Keratinocyte (primary cell): ENCODE measurements around the gene SH3BP5L. TPM values are rescaled to one million over a fixed set of nuclear protein-coding genes. Genes with fewer than 3 reads are reported as not detected.
"Not testable (repeated sequence)": the region's sequence is repeated elsewhere in the genome, so short reads cannot be mapped to it uniquely, and the experiment has no call there.

Experiments used
- DNase-seq: peaks from one replicate; pipeline ENCODE4 v3.0.0-alpha.2; 2011; ENCODE audit warnings: low read depth, missing footprints, low spot score
- FAIRE-seq: peaks from 2 replicates; lab custom pipeline; 2011; peaks lifted over from hg19 to GRCh38; lab: Jason Lieb, UNC
- H2AFZ ChIP-seq: 2 replicates; pipeline ENCODE4 v1.6.0; 2012; ENCODE audit warnings: low read length, control low read depth, inconsistent platforms; ENCODE audit not compliant: control insufficient read depth
- H3K27ac ChIP-seq: 2 replicates; pipeline ENCODE4 v1.5.1; 2011; ENCODE audit warnings: low read length; ENCODE audit not compliant: control insufficient read depth, insufficient read depth
- H3K27me3 ChIP-seq: 3 replicates; pipeline ENCODE4 v1.6.0; 2011; ENCODE audit warnings: low read length; ENCODE audit not compliant: control insufficient read depth, insufficient read depth; ENCODE audit errors: extremely low read depth
- H3K36me3 ChIP-seq, 2 experiments: 2 replicates in 1 of 2; 3 replicates in 1 of 2; pipeline ENCODE4 v1.5.1; 2011; ENCODE audit warnings: low read length in 2 of 2, mild to moderate bottlenecking in 1 of 2; ENCODE audit not compliant: control insufficient read depth in 2 of 2, insufficient read depth in 2 of 2; ENCODE audit errors: extremely low read depth in 1 of 2
- H3K4me1 ChIP-seq: 3 replicates; pipeline ENCODE4 v1.5.1; 2011; ENCODE audit warnings: low read length; ENCODE audit not compliant: control insufficient read depth, insufficient read depth; ENCODE audit errors: extremely low read depth
- H3K4me2 ChIP-seq: 3 replicates; pipeline ENCODE4 v1.6.0; 2011; ENCODE audit warnings: low read depth, low read length; ENCODE audit not compliant: control insufficient read depth, insufficient read depth; ENCODE audit errors: extremely low read depth
- H3K4me3 ChIP-seq, 3 experiments: fragments of 200-600 bp in 1 of 3; sonication (generic) in 1 of 3; 2 replicates in 2 of 3; 3 replicates in 1 of 3; pipeline ENCODE4 v1.5.1; 2011 to 2016; ENCODE audit warnings: low read length in 3 of 3, mild to moderate bottlenecking in 3 of 3, control low read depth in 2 of 3, inconsistent platforms in 1 of 3, low read depth in 1 of 3, mixed read lengths in 1 of 3, mixed run types in 1 of 3, moderate library complexity in 1 of 3; ENCODE audit not compliant: control insufficient read depth in 2 of 3, insufficient read depth in 2 of 3; ENCODE audit errors: extremely low read depth in 1 of 3
- H3K79me2 ChIP-seq: 2 replicates; pipeline ENCODE4 v1.6.0; 2012; ENCODE audit warnings: low read length; ENCODE audit not compliant: control insufficient read depth, insufficient read depth
- H3K9ac ChIP-seq: 3 replicates; pipeline ENCODE4 v1.6.0; 2011; ENCODE audit warnings: low read length; ENCODE audit not compliant: control insufficient read depth, insufficient read depth; ENCODE audit errors: extremely low read depth
- H3K9me1 ChIP-seq: 3 replicates; pipeline ENCODE4 v1.6.0; 2011; ENCODE audit warnings: low read length; ENCODE audit not compliant: control insufficient read depth, insufficient read depth; ENCODE audit errors: extremely low read depth
- H3K9me3 ChIP-seq: 2 replicates; pipeline ENCODE4 v1.5.1; 2012; ENCODE audit warnings: low read depth, low read length; ENCODE audit not compliant: control insufficient read depth
- H4K20me1 ChIP-seq: 3 replicates; pipeline ENCODE4 v1.6.0; 2011; ENCODE audit warnings: low read length; ENCODE audit not compliant: control insufficient read depth, insufficient read depth; ENCODE audit errors: extremely low read depth
- EZH2 ChIP-seq: IDR thresholded peaks from one replicate; pipeline ENCODE4 v1.6.1; 2012; ENCODE audit warnings: inconsistent platforms, mild to moderate bottlenecking, low read length, moderate library complexity
- dilution Hi-C: fragments of 300-500 bp; cut with MboI; formaldehyde crosslinking; loops from one replicate; pipeline ENCODE4 v1.7.0; 2020; ENCODE audit warnings: low sequenced_read_pairs; ENCODE audit not compliant: extremely low pct_ligation_motif_present
- polyA plus RNA-seq, 5 experiments: library from polyadenylated mRNA; depleted of rRNA in 3 of 5; stranded (reverse) in 3 of 5; stranded (forward) in 1 of 5; unstranded in 1 of 5; fragments of >200 nt; gene quantifications; 1 replicate in 1 of 5; 2 replicates in 3 of 5; 3 replicates in 1 of 5; pipeline versions ENCODE4 v1.2.1 to v1.2.3, GENCODE V29; 2011 to 2012; ENCODE audit warnings: missing spikeins in 2 of 5, low read depth in 1 of 5, low replicate concordance in 1 of 5
- TF ChIP-seq, protein P1 (sequence below), 3 experiments: IDR thresholded peaks in 1 of 3; conservative IDR thresholded peaks in 1 of 3; optimal IDR thresholded peaks in 1 of 3; 2 replicates in 2 of 3; 3 replicates in 1 of 3; pipeline versions ENCODE3 to v1.5.1; 2011; ENCODE audit warnings: low read length in 3 of 3, mild to moderate bottlenecking in 3 of 3, moderate library complexity in 2 of 3, control low read depth in 1 of 3, inconsistent platforms in 1 of 3; ENCODE audit not compliant: insufficient read depth in 2 of 3; ENCODE audit errors: extremely low read depth in 1 of 3

The SH3BP5L gene
- polyA plus RNA-seq, 1 donor (not counting 4 experiments of a cell fraction or from before 2014, with no cell fraction given): 13.2 TPM

DNA sequence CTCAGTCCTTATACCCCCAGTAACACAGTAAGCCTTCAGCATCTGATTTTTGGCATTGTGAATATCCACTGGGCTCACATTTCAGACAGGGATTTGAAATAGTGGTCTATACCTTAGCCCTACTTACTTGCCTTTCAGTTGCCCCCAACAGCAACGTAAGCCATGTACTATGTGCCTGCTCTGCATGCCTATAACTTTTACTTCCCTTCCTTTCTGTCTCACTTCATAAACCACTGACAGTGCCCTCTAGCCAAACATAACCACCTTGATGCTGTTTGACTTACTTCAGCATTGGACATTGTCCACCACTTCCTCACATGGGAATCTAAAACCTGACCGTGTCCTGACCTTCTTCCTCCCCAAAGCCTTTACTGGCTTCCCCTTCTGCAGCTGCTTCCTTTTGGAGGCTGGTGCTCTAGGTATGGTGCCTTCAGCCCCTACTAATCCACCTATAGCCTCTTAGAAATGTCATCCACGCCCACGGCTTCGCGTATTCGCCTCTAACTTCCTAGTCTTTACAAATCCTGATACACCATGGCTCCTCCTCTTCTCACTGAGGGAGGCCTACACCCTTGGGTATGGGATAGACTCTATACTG is 8.7 kb upstream of the SH3BP5L start:
- no peak overlapping the region for H3K9ac ChIP-seq
- H3K36me3 ChIP-seq: no peaks in the 10 kb centered on the region
- no peaks in the 10 kb centered on the region for H3K9me3 ChIP-seq
- TF ChIP-seq, protein P1, sequence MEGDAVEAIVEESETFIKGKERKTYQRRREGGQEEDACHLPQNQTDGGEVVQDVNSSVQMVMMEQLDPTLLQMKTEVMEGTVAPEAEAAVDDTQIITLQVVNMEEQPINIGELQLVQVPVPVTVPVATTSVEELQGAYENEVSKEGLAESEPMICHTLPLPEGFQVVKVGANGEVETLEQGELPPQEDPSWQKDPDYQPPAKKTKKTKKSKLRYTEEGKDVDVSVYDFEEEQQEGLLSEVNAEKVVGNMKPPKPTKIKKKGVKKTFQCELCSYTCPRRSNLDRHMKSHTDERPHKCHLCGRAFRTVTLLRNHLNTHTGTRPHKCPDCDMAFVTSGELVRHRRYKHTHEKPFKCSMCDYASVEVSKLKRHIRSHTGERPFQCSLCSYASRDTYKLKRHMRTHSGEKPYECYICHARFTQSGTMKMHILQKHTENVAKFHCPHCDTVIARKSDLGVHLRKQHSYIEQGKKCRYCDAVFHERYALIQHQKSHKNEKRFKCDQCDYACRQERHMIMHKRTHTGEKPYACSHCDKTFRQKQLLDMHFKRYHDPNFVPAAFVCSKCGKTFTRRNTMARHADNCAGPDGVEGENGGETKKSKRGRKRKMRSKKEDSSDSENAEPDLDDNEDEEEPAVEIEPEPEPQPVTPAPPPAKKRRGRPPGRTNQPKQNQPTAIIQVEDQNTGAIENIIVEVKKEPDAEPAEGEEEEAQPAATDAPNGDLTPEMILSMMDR (optimal IDR thresholded peaks at IDR 0.05 in 1 of 3, IDR thresholded peaks at IDR 0.05 in 1 of 3, conservative IDR thresholded peaks at IDR 0.05 in 1 of 3; ENCODE audit: extremely low read depth in 1 of 3, insufficient read depth in 2 of 3, low read length in 3 of 3): no peak
- TF ChIP-seq EZH2: no peak
- H3K4me1 ChIP-seq: peaks cover 9% of the 10 kb centered on the region
- no peak for FAIRE-seq
- no peaks in the 10 kb centered on the region for H3K27me3 ChIP-seq
- dilution Hi-C loops: no loop called here
- no peak overlapping the region for H3K4me2 ChIP-seq
- H3K9me1 ChIP-seq: no peaks in the 10 kb centered on the region
- no peak overlapping the region for H2AFZ ChIP-seq
- H3K79me2 ChIP-seq: peaks cover 4% of the 10 kb centered on the region
- no peaks in the 10 kb centered on the region for H4K20me1 ChIP-seq
- H3K27ac ChIP-seq: no peak overlapping the region
- H3K4me3 ChIP-seq: no peak overlapping the region
- DNase-seq: no peak

DNA sequence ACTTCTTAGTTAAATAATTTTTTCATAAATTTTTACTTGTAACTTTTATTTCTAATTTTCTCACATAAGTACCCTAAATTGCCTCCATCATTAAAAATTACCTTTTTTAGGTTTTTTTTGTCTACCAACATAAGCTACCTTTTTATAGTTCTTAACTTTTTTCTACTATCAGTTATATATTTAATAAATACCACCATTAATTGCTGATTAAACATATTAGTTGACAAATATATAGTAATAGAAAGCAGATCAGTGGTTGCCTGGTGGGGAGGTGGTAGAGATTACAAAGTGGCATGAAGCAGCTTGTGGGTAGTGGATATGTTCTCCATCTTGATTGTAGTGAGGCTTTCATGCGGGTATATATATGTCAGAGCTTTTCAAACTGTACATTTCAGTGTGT is 6.1 kb upstream of the SH3BP5L start:
- dilution Hi-C loops: no loop called here
- FAIRE-seq (no peak), DNase-seq (no peak)
- Histone ChIP-seq H3K9ac (no peak overlapping the region), H2AFZ (no peak overlapping the region), H3K4me2 (no peak overlapping the region), H3K9me1 (no peaks in the 10 kb centered on the region), H3K4me3 (no peak overlapping the region), H3K9me3 (no peaks in the 10 kb centered on the region), H3K27ac (no peak overlapping the region), H3K27me3 (no peaks in the 10 kb centered on the region), H4K20me1 (no peaks in the 10 kb centered on the region), H3K36me3 (no peaks in the 10 kb centered on the region), H3K4me1 (peaks cover 1% of the 10 kb centered on the region), H3K79me2 (no peaks in the 10 kb centered on the region)
- TF ChIP-seq EZH2: no peak
- TF ChIP-seq, protein P1 (optimal IDR thresholded peaks at IDR 0.05 in 1 of 3, IDR thresholded peaks at IDR 0.05 in 1 of 3, conservative IDR thresholded peaks at IDR 0.05 in 1 of 3; ENCODE audit: extremely low read depth in 1 of 3, insufficient read depth in 2 of 3, low read length in 3 of 3): no peak

- H4K20me1 ChIP-seq, dilution Hi-C loops, H3K27ac ChIP-seq, H3K4me1 ChIP-seq, DNase-seq, H3K9me1 ChIP-seq, H3K36me3 ChIP-seq, H3K27me3 ChIP-seq, FAIRE-seq, H3K79me2 ChIP-seq, H3K9me3 ChIP-seq, H3K9ac ChIP-seq, H2AFZ ChIP-seq, H3K4me2 ChIP-seq, H3K4me3 ChIP-seq: not testable (repeated sequence)
Measured at GRCh38 chr1:248830718-248831017, 5.0 kb upstream of the SH3BP5L start.
